ENCODE measurements around the gene SF3B4.

- no peak for TF ChIP-seq CTCF (IDR thresholded peaks at IDR 0.05 in 4 of 5, conservative IDR thresholded peaks at IDR 0.05 in 1 of 5)
- no peak for TF ChIP-seq POLR2A (IDR thresholded peaks at IDR 0.05)
Measured at GRCh38 chr1:149915429-149916192, 12.0 kb downstream of the SF3B4 start.

All from gastrocnemius medialis (tissue), 4 donors.